Measurements from ENCODE around the gene EGFR.

DNA sequence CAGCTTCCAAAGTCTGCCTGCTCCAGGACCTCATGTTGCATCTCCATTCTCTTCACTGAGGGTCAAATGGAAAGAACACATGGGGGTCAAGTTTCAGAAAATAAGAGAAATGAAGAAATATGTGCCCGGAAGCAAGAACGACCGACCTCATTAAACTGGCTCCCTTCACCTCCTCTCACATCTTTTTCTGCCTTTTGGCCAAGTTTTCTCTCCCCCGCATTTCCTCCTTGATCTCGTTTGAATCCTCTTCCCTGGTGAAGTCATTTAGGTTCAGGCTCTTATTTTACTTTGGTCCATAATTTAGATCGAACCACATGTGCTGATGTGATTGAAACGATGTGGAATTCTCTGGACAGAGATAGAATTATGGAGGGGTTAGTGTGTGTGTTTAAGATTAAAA is 44.2 kb downstream of the EGFR start:
- no peak for TF ChIP-seq POLR2A (IDR thresholded peaks at IDR 0.05)
- TF ChIP-seq, protein P1, sequence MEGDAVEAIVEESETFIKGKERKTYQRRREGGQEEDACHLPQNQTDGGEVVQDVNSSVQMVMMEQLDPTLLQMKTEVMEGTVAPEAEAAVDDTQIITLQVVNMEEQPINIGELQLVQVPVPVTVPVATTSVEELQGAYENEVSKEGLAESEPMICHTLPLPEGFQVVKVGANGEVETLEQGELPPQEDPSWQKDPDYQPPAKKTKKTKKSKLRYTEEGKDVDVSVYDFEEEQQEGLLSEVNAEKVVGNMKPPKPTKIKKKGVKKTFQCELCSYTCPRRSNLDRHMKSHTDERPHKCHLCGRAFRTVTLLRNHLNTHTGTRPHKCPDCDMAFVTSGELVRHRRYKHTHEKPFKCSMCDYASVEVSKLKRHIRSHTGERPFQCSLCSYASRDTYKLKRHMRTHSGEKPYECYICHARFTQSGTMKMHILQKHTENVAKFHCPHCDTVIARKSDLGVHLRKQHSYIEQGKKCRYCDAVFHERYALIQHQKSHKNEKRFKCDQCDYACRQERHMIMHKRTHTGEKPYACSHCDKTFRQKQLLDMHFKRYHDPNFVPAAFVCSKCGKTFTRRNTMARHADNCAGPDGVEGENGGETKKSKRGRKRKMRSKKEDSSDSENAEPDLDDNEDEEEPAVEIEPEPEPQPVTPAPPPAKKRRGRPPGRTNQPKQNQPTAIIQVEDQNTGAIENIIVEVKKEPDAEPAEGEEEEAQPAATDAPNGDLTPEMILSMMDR (IDR thresholded peaks at IDR 0.05) = no peak

Data from adrenal gland (tissue), 5 donors.